Measurements from ENCODE around the gene CAP2. TPM values are rescaled to one million over a fixed set of nuclear protein-coding genes. Genes with fewer than 3 reads are reported as not detected.

The CAP2 gene
- total RNA-seq, 1 experiment from 2014 or later: 34.0 TPM

GRCh38 chr6:17494177-17494576 is 100.8 kb downstream of the CAP2 start:
- Histone ChIP-seq H3K36me3 (peaks cover 20% of the 10 kb centered on the region), H3K4me3 (no peak overlapping the region), H3K27ac (peak overlapping the region; percentile 68), H3K27me3 (replicated peaks) (no peaks in the 10 kb centered on the region), H3K4me1 (replicated peaks) (peaks cover 47% of the 10 kb centered on the region), H3K9me3 (replicated peaks) (no peaks in the 10 kb centered on the region)
- DNase-seq (ENCODE audit: low read depth in 1 of 2, low spot score in 2 of 2): no peak

GRCh38 chr6:17494919-17495318 is 101.5 kb downstream of the CAP2 start:
- DNase-seq (ENCODE audit: low read depth in 1 of 2, low spot score in 2 of 2): no peak
- H3K4me1 ChIP-seq (replicated peaks): peaks cover 47% of the 10 kb centered on the region

GRCh38 chr6:17497535-17498095 is 104.2 kb downstream of the CAP2 start:
- Histone ChIP-seq H3K4me1 (replicated peaks) (peaks cover 40% of the 10 kb centered on the region), H3K27me3 (replicated peaks) (no peaks in the 10 kb centered on the region), H3K9me3 (replicated peaks) (no peaks in the 10 kb centered on the region), H3K27ac (no peak overlapping the region), H3K4me3 (no peak overlapping the region), H3K36me3 (peaks cover 26% of the 10 kb centered on the region)
- DNase-seq (ENCODE audit: low read depth in 1 of 2, low spot score in 2 of 2): peak in 1 of 2 experiments; percentile 41

More at GRCh38 chr6:17494919-17495318, 101.5 kb downstream of the CAP2 start:
- Histone ChIP-seq H3K9me3 (replicated peaks) (no peaks in the 10 kb centered on the region), H3K27me3 (replicated peaks) (no peaks in the 10 kb centered on the region), H3K36me3 (peaks cover 20% of the 10 kb centered on the region), H3K27ac (no peak overlapping the region), H3K4me3 (no peak overlapping the region)

GRCh38 chr6:17501442-17501841 is 108.0 kb downstream of the CAP2 start:
- H3K4me3 ChIP-seq: no peak overlapping the region
- H3K36me3 ChIP-seq: peaks cover 14% of the 10 kb centered on the region; the same call in 1 of the 2 replicates
- no peak for DNase-seq (ENCODE audit: low read depth in 1 of 2, low spot score in 2 of 2)
- no peaks in the 10 kb centered on the region for H3K27me3 ChIP-seq (replicated peaks)
- H3K9me3 ChIP-seq (replicated peaks): no peaks in the 10 kb centered on the region
- no peak overlapping the region for H3K27ac ChIP-seq
- peaks cover 22% of the 10 kb centered on the region for H3K4me1 ChIP-seq (replicated peaks)

GRCh38 chr6:17501982-17502704 is 108.7 kb downstream of the CAP2 start:
- no peak for DNase-seq (ENCODE audit: low read depth in 1 of 2, low spot score in 2 of 2)

GRCh38 chr6:17503051-17503450 is 109.7 kb downstream of the CAP2 start:
- no peaks in the 10 kb centered on the region for H3K27me3 ChIP-seq (replicated peaks)
- no peak for DNase-seq (ENCODE audit: low read depth in 1 of 2, low spot score in 2 of 2)
- H3K27ac ChIP-seq: no peak overlapping the region
- H3K4me1 ChIP-seq (replicated peaks): peaks cover 11% of the 10 kb centered on the region
- peaks cover 28% of the 10 kb centered on the region for H3K36me3 ChIP-seq
- H3K9me3 ChIP-seq (replicated peaks): no peaks in the 10 kb centered on the region
- no peak overlapping the region for H3K4me3 ChIP-seq

More at GRCh38 chr6:17501982-17502704, 108.7 kb downstream of the CAP2 start:
- Histone ChIP-seq H3K36me3 (peaks cover 19% of the 10 kb centered on the region), H3K9me3 (replicated peaks) (no peaks in the 10 kb centered on the region), H3K27me3 (replicated peaks) (no peaks in the 10 kb centered on the region), H3K27ac (no peak overlapping the region), H3K4me3 (no peak overlapping the region), H3K4me1 (replicated peaks) (peaks cover 20% of the 10 kb centered on the region)

- H3K4me3 ChIP-seq: no peak overlapping the region
- no peaks in the 10 kb centered on the region for H3K9me3 ChIP-seq (replicated peaks)
- no peak overlapping the region for H3K27ac ChIP-seq
- peaks cover 8% of the 10 kb centered on the region; the same call in 1 of the 2 replicates for H3K4me1 ChIP-seq (replicated peaks)
- H3K27me3 ChIP-seq (replicated peaks): no peaks in the 10 kb centered on the region
- no peak for DNase-seq (ENCODE audit: low read depth in 1 of 2, low spot score in 2 of 2)
- peaks cover 34% of the 10 kb centered on the region for H3K36me3 ChIP-seq
Measured at GRCh38 chr6:17504005-17504404, 110.6 kb downstream of the CAP2 start.

- H3K36me3 ChIP-seq: peaks cover 43% of the 10 kb centered on the region
- DNase-seq (ENCODE audit: low read depth in 1 of 2, low spot score in 2 of 2): no peak
- peaks cover 8% of the 10 kb centered on the region; the same call in 1 of the 2 replicates for H3K4me1 ChIP-seq (replicated peaks)
- H3K9me3 ChIP-seq (replicated peaks): no peaks in the 10 kb centered on the region
- no peaks in the 10 kb centered on the region for H3K27me3 ChIP-seq (replicated peaks)
- H3K4me3 ChIP-seq: no peak overlapping the region
- H3K27ac ChIP-seq: no peak overlapping the region
Measured at GRCh38 chr6:17505062-17505476, 111.7 kb downstream of the CAP2 start.

GRCh38 chr6:17505767-17506280 is 112.4 kb downstream of the CAP2 start:
- DNase-seq (ENCODE audit: low read depth in 1 of 2, low spot score in 2 of 2): no peak

GRCh38 chr6:17506531-17506930 is 113.1 kb downstream of the CAP2 start:
- Histone ChIP-seq H3K9me3 (replicated peaks) (no peaks in the 10 kb centered on the region), H3K4me3 (no peak overlapping the region), H3K27me3 (replicated peaks) (no peaks in the 10 kb centered on the region), H3K36me3 (peaks cover 53% of the 10 kb centered on the region), H3K27ac (no peak overlapping the region), H3K4me1 (replicated peaks) (peaks cover 8% of the 10 kb centered on the region; the same call in 1 of the 2 replicates)
- DNase-seq (ENCODE audit: low read depth in 1 of 2, low spot score in 2 of 2): no peak

More at GRCh38 chr6:17505767-17506280, 112.4 kb downstream of the CAP2 start:
- H3K9me3 ChIP-seq (replicated peaks): no peaks in the 10 kb centered on the region
- H3K27me3 ChIP-seq (replicated peaks): no peaks in the 10 kb centered on the region
- peaks cover 49% of the 10 kb centered on the region for H3K36me3 ChIP-seq
- no peak overlapping the region for H3K4me3 ChIP-seq
- H3K4me1 ChIP-seq (replicated peaks): peaks cover 8% of the 10 kb centered on the region; the same call in 1 of the 2 replicates
- H3K27ac ChIP-seq: no peak overlapping the region

GRCh38 chr6:17506962-17507361 is 113.6 kb downstream of the CAP2 start:
- Histone ChIP-seq H3K36me3 (peaks cover 48% of the 10 kb centered on the region), H3K27ac (no peak overlapping the region), H3K4me3 (no peak overlapping the region), H3K4me1 (replicated peaks) (peaks cover 8% of the 10 kb centered on the region; the same call in 1 of the 2 replicates), H3K27me3 (replicated peaks) (no peaks in the 10 kb centered on the region), H3K9me3 (replicated peaks) (no peaks in the 10 kb centered on the region)
- no peak for DNase-seq (ENCODE audit: low read depth in 1 of 2, low spot score in 2 of 2)

- no peaks in the 10 kb centered on the region for H3K27me3 ChIP-seq (replicated peaks)
- peaks cover 70% of the 10 kb centered on the region for H3K36me3 ChIP-seq
- no peaks in the 10 kb centered on the region for H3K9me3 ChIP-seq (replicated peaks)
- H3K27ac ChIP-seq: no peak overlapping the region
- DNase-seq (ENCODE audit: low read depth in 1 of 2, low spot score in 2 of 2): no peak
- peaks cover under 1% of the 10 kb centered on the region; the same call in 1 of the 2 replicates for H3K4me1 ChIP-seq (replicated peaks)
- H3K4me3 ChIP-seq: no peak overlapping the region
Measured at GRCh38 chr6:17511084-17511483, 117.7 kb downstream of the CAP2 start.

- no peak for DNase-seq (ENCODE audit: low read depth in 1 of 2, low spot score in 2 of 2)
- Histone ChIP-seq H3K4me3 (no peak overlapping the region), H3K36me3 (peaks cover 70% of the 10 kb centered on the region), H3K9me3 (replicated peaks) (no peaks in the 10 kb centered on the region), H3K27ac (no peak overlapping the region), H3K27me3 (replicated peaks) (no peaks in the 10 kb centered on the region), H3K4me1 (replicated peaks) (no peaks in the 10 kb centered on the region)
Measured at GRCh38 chr6:17511580-17511979, 118.2 kb downstream of the CAP2 start.

GRCh38 chr6:17519120-17519519 is 125.7 kb downstream of the CAP2 start:
- no peak overlapping the region for H3K27ac ChIP-seq
- DNase-seq (ENCODE audit: low read depth in 1 of 2, low spot score in 2 of 2): no peak
- peaks cover 53% of the 10 kb centered on the region for H3K36me3 ChIP-seq

More at GRCh38 chr6:17519120-17519519, 125.7 kb downstream of the CAP2 start:
- Histone ChIP-seq H3K27me3 (replicated peaks) (no peaks in the 10 kb centered on the region), H3K4me1 (replicated peaks) (no peaks in the 10 kb centered on the region), H3K9me3 (replicated peaks) (no peaks in the 10 kb centered on the region), H3K4me3 (no peak overlapping the region)
